Spleen (tissue), 11 donors: ENCODE data around the gene TMX4. TPM values are rescaled to one million over a fixed set of nuclear protein-coding genes. Genes with fewer than 3 reads are reported as not detected.

ENCODE experiments used
- DNase-seq: peaks from one replicate; pipeline ENCODE4 v3.0.0-alpha.2; 2020
- H3K27ac ChIP-seq, 8 donors: fragments of 200-600 bp; sonication (generic) in 7 of 8; 1 replicate in 4 of 8; 2 replicates in 4 of 8; pipeline versions ENCODE4 v1.5.0 to v1.8.0; 2016 to 2021; ENCODE audit warnings: inconsistent platforms in 4 of 8, mild to moderate bottlenecking in 4 of 8, moderate library complexity in 1 of 8
- H3K27me3 ChIP-seq, 7 donors: fragments of 200-600 bp; sonication (generic) in 6 of 7; replicated peaks in 1 of 7; 1 replicate in 4 of 7; 2 replicates in 3 of 7; pipeline versions ENCODE4 v1.5.0 to v1.8.0; 2016 to 2021; ENCODE audit warnings: inconsistent platforms in 3 of 7, mild to moderate bottlenecking in 1 of 7
- H3K36me3 ChIP-seq, 6 donors: fragments of 200-600 bp; sonication (generic) in 5 of 6; 1 replicate in 4 of 6; 2 replicates in 2 of 6; pipeline versions ENCODE4 v1.5.0 to v1.8.0; 2016 to 2021; ENCODE audit warnings: inconsistent platforms in 2 of 6
- H3K4me1 ChIP-seq, 6 donors: fragments of 200-600 bp; sonication (generic) in 5 of 6; 1 replicate in 3 of 6; 2 replicates in 3 of 6; pipeline versions ENCODE4 v1.5.0 to v1.8.0; 2016 to 2021; ENCODE audit warnings: inconsistent platforms in 3 of 6
- H3K4me3 ChIP-seq, 8 donors: fragments of 200-600 bp; sonication (generic) in 7 of 8; 1 replicate in 4 of 8; 2 replicates in 4 of 8; pipeline versions ENCODE4 v1.5.0 to v1.8.0; 2016 to 2021; ENCODE audit warnings: inconsistent platforms in 4 of 8, mild to moderate bottlenecking in 4 of 8, moderate library complexity in 2 of 8
- H3K9me3 ChIP-seq, 8 donors: fragments of 200-600 bp; sonication (generic) in 7 of 8; 1 replicate in 4 of 8; 2 replicates in 4 of 8; pipeline versions ENCODE4 v1.5.0 to v1.8.0; 2016 to 2021; ENCODE audit warnings: inconsistent platforms in 4 of 8
- POLR2A ChIP-seq, 3 donors: fragments of 450-650 bp; IDR thresholded peaks; one replicate each; pipeline ENCODE4 v1.5.1; 2017; ENCODE audit warnings: antibody characterized with exemption in 3 of 3, mild to moderate bottlenecking in 1 of 3
- POLR2AphosphoS5 ChIP-seq, 3 donors: sonication (generic); formaldehyde crosslinking; IDR thresholded peaks; one replicate each; pipeline ENCODE4 v1.5.1; 2017; ENCODE audit warnings: antibody characterized with exemption in 3 of 3
- WGBS, 5 donors: extraction: QIAGEN DNeasy Blood & Tissue Kit in 3 of 5; methylation state at CpG; one replicate each; pipeline versions ENCODE4 v1.1.5 to v1.1.7; 2013 to 2018; 5-methylcytosine and 5-hydroxymethylcytosine counted together
- intact Hi-C: fragments of 100-400 bp; cut with DNase I; formaldehyde crosslinking; loops from one replicate; pipeline ENCODE4 v1.15.0; 2023; ENCODE audit warnings: low total_unique reads
- polyA plus RNA-seq, 3 donors: library from polyadenylated mRNA; stranded (reverse); fragments of 200-250 nt; gene quantifications; one replicate each; pipeline ENCODE4 v1.2.1, GENCODE V29; 2013
- total RNA-seq, 7 donors: library from RNA; depleted of rRNA in 3 of 7; stranded (reverse); fragments of >200 nt in 3 of 7; fragmentation: NEBNext Ultra II Directional in 4 of 7; extraction: Animal tissue kit (Norgen Biotek cat#: 25700) in 4 of 7; gene quantifications; one replicate each; pipeline versions ENCODE4 v1.1.0 to v1.2.1, GENCODE V29; 2016 to 2021
- TF ChIP-seq, protein P1 (sequence below), 11 experiments: fragments of 200-600 bp in 7 of 11; fragments of 450-650 bp in 4 of 11; sonication (generic) in 4 of 11; IDR thresholded peaks in 8 of 11; conservative IDR thresholded peaks in 3 of 11; 1 replicate in 7 of 11; 2 replicates in 4 of 11; pipeline versions ENCODE4 v1.4.0 to v1.8.0; 2016 to 2021; ENCODE audit warnings: antibody characterized with exemption in 11 of 11, inconsistent platforms in 4 of 11, mild to moderate bottlenecking in 1 of 11
- donor health status: healthy with polysubstance abuse.
- donor health status: DM: no; HTN: no; CAD: no; lungs with moderate emphysema.
- donor health status: DM: no; HTN: no; CAD: no.
- donor health status: Bipolar disorder and iron deficiency.
- donor health status: healthy.
- donor health status: DM: no; HTN: no; CAD: no.
- donor health status: DM: yes; HTN: yes; CAD: no.

TMX4 gene
- total and polyA plus RNA-seq, 10 donors, result 7.5 to 56.3 (median 38.2) TPM

GRCh38 chr20:7974785-7975435 lies 44.7 kb downstream of the TMX4 start:
- Histone ChIP-seq H3K4me3 (no peak overlapping the region), H3K27ac (no peak overlapping the region), H3K4me1 (no peaks in the 10 kb centered on the region), H3K36me3 (peaks cover 0 to 30% (median 0%) of the 10 kb centered on the region in 6 donors), H3K9me3 (no peaks in the 10 kb centered on the region), H3K27me3 (no peaks in the 10 kb centered on the region)
- intact Hi-C loops, result no loop called here
- DNase-seq, result no peak
- WGBS, 5 donors, result 88 to 98% (median 94%) methylated on average over 4 of the region's 4 CpGs
- TF ChIP-seq, protein P1, sequence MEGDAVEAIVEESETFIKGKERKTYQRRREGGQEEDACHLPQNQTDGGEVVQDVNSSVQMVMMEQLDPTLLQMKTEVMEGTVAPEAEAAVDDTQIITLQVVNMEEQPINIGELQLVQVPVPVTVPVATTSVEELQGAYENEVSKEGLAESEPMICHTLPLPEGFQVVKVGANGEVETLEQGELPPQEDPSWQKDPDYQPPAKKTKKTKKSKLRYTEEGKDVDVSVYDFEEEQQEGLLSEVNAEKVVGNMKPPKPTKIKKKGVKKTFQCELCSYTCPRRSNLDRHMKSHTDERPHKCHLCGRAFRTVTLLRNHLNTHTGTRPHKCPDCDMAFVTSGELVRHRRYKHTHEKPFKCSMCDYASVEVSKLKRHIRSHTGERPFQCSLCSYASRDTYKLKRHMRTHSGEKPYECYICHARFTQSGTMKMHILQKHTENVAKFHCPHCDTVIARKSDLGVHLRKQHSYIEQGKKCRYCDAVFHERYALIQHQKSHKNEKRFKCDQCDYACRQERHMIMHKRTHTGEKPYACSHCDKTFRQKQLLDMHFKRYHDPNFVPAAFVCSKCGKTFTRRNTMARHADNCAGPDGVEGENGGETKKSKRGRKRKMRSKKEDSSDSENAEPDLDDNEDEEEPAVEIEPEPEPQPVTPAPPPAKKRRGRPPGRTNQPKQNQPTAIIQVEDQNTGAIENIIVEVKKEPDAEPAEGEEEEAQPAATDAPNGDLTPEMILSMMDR (IDR thresholded peaks at IDR 0.05 in 8 of 11, conservative IDR thresholded peaks at IDR 0.05 in 3 of 11), result no peak
- TF ChIP-seq POLR2AphosphoS5 (IDR thresholded peaks at IDR 0.05) (no peak), POLR2A (IDR thresholded peaks at IDR 0.05) (no peak)

- 90 to 100% (median 93%) methylated on average over 2 of the region's 2 CpGs for WGBS, 5 donors
- DNase-seq, result no peak
- peaks cover 0 to 2% (median 0%) of the 10 kb centered on the region in 6 donors for H3K36me3 ChIP-seq
- TF ChIP-seq, protein P1 (IDR thresholded peaks at IDR 0.05 in 8 of 11, conservative IDR thresholded peaks at IDR 0.05 in 3 of 11), result no peak
- no peak for TF ChIP-seq POLR2AphosphoS5 (IDR thresholded peaks at IDR 0.05)
- H3K4me1 ChIP-seq, result no peaks in the 10 kb centered on the region
- H3K9me3 ChIP-seq, result no peaks in the 10 kb centered on the region
- H3K27ac ChIP-seq, result no peak overlapping the region
- no peak overlapping the region for H3K4me3 ChIP-seq
- H3K27me3 ChIP-seq, result no peaks in the 10 kb centered on the region
- intact Hi-C loops, result no loop called here
These were observed 47.9 kb downstream of the TMX4 start for GRCh38 chr20:7971536-7972280.

GRCh38 chr20:7967199-7967844 lies 52.2 kb downstream of the TMX4 start:
- Histone ChIP-seq H3K27me3 (no peaks in the 10 kb centered on the region), H3K27ac (no peak overlapping the region), H3K9me3 (no peaks in the 10 kb centered on the region), H3K36me3 (no peaks in the 10 kb centered on the region), H3K4me3 (no peak overlapping the region), H3K4me1 (no peaks in the 10 kb centered on the region)
- TF ChIP-seq POLR2A (IDR thresholded peaks at IDR 0.05) (no peak), POLR2AphosphoS5 (IDR thresholded peaks at IDR 0.05) (no peak)
- TF ChIP-seq, protein P1 (IDR thresholded peaks at IDR 0.05 in 8 of 11, conservative IDR thresholded peaks at IDR 0.05 in 3 of 11), result no peak
- DNase-seq, result no peak
- 79 to 91% (median 84%) methylated on average over 4 of the region's 4 CpGs for WGBS, 5 donors
- intact Hi-C loops, result no loop called here

GRCh38 chr20:7966176-7966575 lies 53.4 kb downstream of the TMX4 start:
- TF ChIP-seq, protein P1 (IDR thresholded peaks at IDR 0.05 in 8 of 11, conservative IDR thresholded peaks at IDR 0.05 in 3 of 11), result no peak
- TF ChIP-seq POLR2A (IDR thresholded peaks at IDR 0.05) (no peak), POLR2AphosphoS5 (IDR thresholded peaks at IDR 0.05) (no peak)
- Histone ChIP-seq H3K36me3 (no peaks in the 10 kb centered on the region), H3K27me3 (peaks cover 0 to 5% (median 0%) of the 10 kb centered on the region in 7 donors), H3K4me3 (no peak overlapping the region), H3K4me1 (no peaks in the 10 kb centered on the region), H3K27ac (no peak overlapping the region), H3K9me3 (no peaks in the 10 kb centered on the region)
- intact Hi-C loops, result no loop called here
- DNase-seq, result no peak
- 38 to 69% (median 57%) methylated on average over 3 of the region's 3 CpGs for whole genome bisulfite sequencing, 5 donors
